Hepatocyte (in vitro differentiated cells): ENCODE results near the gene MARF1.

Experiments
- EZH2phosphoT487 ChIP-seq: fragments of 200-600 bp; sonication (generic); IDR thresholded peaks from one replicate; pipeline ENCODE4 v1.6.1; 2018; ENCODE audit warnings: antibody characterized with exemption, mild to moderate bottlenecking, low read depth, moderate library complexity; ENCODE audit not compliant: unreplicated experiment, severe bottlenecking
- TF ChIP-seq, protein P1 (sequence below): fragments of 200-600 bp; sonication (generic); IDR thresholded peaks from 2 replicates; pipeline ENCODE4 v1.5.1; 2016; ENCODE audit warnings: antibody characterized with exemption, mild to moderate bottlenecking; ENCODE audit not compliant: poor library complexity

DNA sequence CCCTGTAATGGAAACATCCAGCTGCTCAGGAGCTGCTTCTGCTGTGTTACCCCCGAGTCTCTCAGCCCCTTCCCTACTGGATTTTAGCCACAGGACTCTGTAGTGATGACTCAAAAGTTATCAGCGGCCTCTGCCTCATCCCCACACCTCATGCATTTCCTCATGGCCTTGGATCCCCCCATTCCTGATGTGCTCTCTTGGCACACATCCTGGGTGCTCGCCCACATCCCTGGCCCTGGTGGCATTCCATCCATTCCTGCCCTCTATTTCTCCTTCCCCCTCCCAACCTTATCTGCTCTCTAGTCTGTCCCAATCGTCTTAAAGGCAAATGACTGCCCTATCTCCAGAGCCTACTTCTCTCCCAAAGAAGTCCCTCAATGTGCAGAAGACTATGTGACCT lies 24.6 kb downstream of the MARF1 start:
- TF ChIP-seq, protein P1, sequence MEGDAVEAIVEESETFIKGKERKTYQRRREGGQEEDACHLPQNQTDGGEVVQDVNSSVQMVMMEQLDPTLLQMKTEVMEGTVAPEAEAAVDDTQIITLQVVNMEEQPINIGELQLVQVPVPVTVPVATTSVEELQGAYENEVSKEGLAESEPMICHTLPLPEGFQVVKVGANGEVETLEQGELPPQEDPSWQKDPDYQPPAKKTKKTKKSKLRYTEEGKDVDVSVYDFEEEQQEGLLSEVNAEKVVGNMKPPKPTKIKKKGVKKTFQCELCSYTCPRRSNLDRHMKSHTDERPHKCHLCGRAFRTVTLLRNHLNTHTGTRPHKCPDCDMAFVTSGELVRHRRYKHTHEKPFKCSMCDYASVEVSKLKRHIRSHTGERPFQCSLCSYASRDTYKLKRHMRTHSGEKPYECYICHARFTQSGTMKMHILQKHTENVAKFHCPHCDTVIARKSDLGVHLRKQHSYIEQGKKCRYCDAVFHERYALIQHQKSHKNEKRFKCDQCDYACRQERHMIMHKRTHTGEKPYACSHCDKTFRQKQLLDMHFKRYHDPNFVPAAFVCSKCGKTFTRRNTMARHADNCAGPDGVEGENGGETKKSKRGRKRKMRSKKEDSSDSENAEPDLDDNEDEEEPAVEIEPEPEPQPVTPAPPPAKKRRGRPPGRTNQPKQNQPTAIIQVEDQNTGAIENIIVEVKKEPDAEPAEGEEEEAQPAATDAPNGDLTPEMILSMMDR: no peak
- no peak for TF ChIP-seq EZH2phosphoT487
